ENCODE measurements around the gene TEF.
A peak's percentile ranks its signal among the peaks of the same experiment; 100 is the strongest.

Gene TEF

DNA sequence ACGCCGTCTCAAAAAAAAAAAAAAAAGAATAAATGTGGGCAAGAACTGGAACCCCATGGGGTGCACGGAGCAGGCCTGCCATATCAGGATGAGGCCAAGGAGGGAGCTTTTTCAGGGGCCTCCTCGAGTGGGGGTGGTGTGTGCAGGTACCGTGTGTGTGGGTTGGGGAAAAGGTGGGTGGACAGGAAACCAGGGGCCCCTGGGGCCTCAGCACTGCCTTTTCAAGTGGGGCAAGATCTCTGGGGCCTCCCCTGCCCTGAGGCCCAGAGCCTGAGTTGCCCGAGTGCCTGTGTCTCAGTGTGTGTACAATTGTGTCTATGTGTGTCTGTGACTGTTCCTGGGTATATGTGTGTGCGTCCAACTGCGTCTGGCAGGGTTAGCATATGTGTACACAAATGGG, 23.8 kb downstream of the TEF start:
- DNase-seq (ENCODE audit: low read depth), result no peak
- H3K4me3 ChIP-seq (ENCODE audit: low read depth, low read length), result no peak overlapping the region
- no peak for TF ChIP-seq CTCF (IDR thresholded peaks at IDR 0.05; ENCODE audit: low read depth, low read length, missing control alignments)

- no peak for TF ChIP-seq CTCF (IDR thresholded peaks at IDR 0.05; ENCODE audit: low read depth, low read length, missing control alignments)
- no peak for DNase-seq (ENCODE audit: low read depth)
- no peak overlapping the region for H3K4me3 ChIP-seq (ENCODE audit: low read depth, low read length)
Observed at GRCh38 chr22:41406410-41406809, 24.7 kb downstream of the TEF start.

GRCh38 chr22:41407433-41407832, 25.7 kb downstream of the TEF start:
- H3K4me3 ChIP-seq (ENCODE audit: low read depth, low read length), result no peak overlapping the region
- TF ChIP-seq CTCF (IDR thresholded peaks at IDR 0.05; ENCODE audit: low read depth, low read length, missing control alignments), result no peak
- DNase-seq (ENCODE audit: low read depth), result no peak

- DNase-seq (ENCODE audit: low read depth), result no peak
- no peak overlapping the region for H3K4me3 ChIP-seq (ENCODE audit: low read depth, low read length)
- TF ChIP-seq CTCF (IDR thresholded peaks at IDR 0.05; ENCODE audit: low read depth, low read length, missing control alignments), result no peak
Observed at GRCh38 chr22:41408665-41409064, 26.9 kb downstream of the TEF start.

GRCh38 chr22:41410311-41410751, 28.6 kb downstream of the TEF start:
- DNase-seq (ENCODE audit: low read depth), result no peak
- no peak for TF ChIP-seq CTCF (IDR thresholded peaks at IDR 0.05; ENCODE audit: low read depth, low read length, missing control alignments)
- H3K4me3 ChIP-seq (ENCODE audit: low read depth, low read length), result no peak overlapping the region

- no peak overlapping the region for H3K4me3 ChIP-seq (ENCODE audit: low read depth, low read length)
- TF ChIP-seq CTCF (IDR thresholded peaks at IDR 0.05; ENCODE audit: low read depth, low read length, missing control alignments), result no peak
- DNase-seq (ENCODE audit: low read depth), result no peak
Observed at GRCh38 chr22:41411021-41411851, 29.5 kb downstream of the TEF start.

DNA sequence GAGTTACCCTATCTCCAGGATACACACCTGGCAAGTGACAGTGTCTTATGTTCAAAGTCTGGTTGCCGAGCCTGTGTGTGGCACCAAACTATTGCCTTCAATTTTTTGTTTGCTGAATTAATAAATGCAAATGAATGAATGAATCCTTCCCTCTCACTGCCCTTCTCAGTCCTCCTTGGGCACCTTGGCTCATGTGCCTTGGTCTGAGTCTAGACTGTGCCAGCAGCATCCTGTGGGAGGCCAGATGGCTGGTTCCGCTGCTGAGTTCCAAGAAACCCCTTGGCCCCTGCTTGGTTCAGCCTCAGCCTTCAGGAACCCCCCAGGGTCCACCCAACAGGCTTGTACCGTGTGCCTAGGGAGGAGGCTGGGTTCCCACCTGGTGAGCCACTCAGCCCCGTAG, 33.8 kb downstream of the TEF start:
- DNase-seq (ENCODE audit: low read depth), result no peak
- TF ChIP-seq CTCF (IDR thresholded peaks at IDR 0.05; ENCODE audit: low read depth, low read length, missing control alignments), result no peak
- H3K4me3 ChIP-seq (ENCODE audit: low read depth, low read length), result peak overlapping the region; percentile 88
